IMR-90 (cell line): ENCODE data around the gene ZRANB3.

ENCODE experiments used
- CTCF ChIP-seq: conservative IDR thresholded peaks from 2 replicates; pipeline ENCODE4 v1.5.1; 2012; ENCODE audit warnings: mild to moderate bottlenecking, low read depth, low read length, improper control_type of control experiment
- ELK1 ChIP-seq: fragments of 150-350 bp; IDR thresholded peaks from 2 replicates; pipeline ENCODE4 v1.6.1; 2016; ENCODE audit warnings: low read depth, mild to moderate bottlenecking, low read length, moderate library complexity, borderline replicate concordance
- MXI1 ChIP-seq: IDR thresholded peaks from 2 replicates; pipeline ENCODE4 v1.6.1; 2012; ENCODE audit warnings: low read depth, mild to moderate bottlenecking, low read length, moderate library complexity, borderline replicate concordance
- SMC3 ChIP-seq: fragments of 150-350 bp; IDR thresholded peaks from 2 replicates; pipeline ENCODE4 v1.6.1; 2016; ENCODE audit warnings: low read depth, mild to moderate bottlenecking, antibody characterized with exemption, low read length, moderate library complexity

- no peak for TF ChIP-seq CTCF
- TF ChIP-seq MXI1: no peak
- TF ChIP-seq ELK1: no peak
- TF ChIP-seq SMC3: no peak
Observed at GRCh38 chr2:135149251-135149650, 381.8 kb downstream of the ZRANB3 start.
